ENCODE results near the gene CLPX. TPM values are rescaled to one million over a fixed set of nuclear protein-coding genes. Genes with fewer than 3 reads are reported as not detected.
A peak's percentile ranks its signal among the peaks of the same experiment; 100 is the strongest.
"Not testable (repeated sequence)": the region's sequence is repeated elsewhere in the genome, so short reads cannot be mapped to it uniquely, and the experiment has no call there.

Gene CLPX
- 42.0 and 42.2 TPM in 2 replicates for total RNA-seq
- long read RNA-seq, full-length matches to known transcripts, result 31 of 74 reads
- long read RNA-seq, partial matches to known transcripts, result 37 of 74 reads
- long read RNA-seq, other reads (novel, unspliced or antisense), result 6 of 74 reads

GRCh38 chr15:65184868-65185717 lies at the start of gene CLPX:
CLPX (minus strand) TSS chr15:65185342; CDS start chr15:65185153, 189 bp downstream.
- Mint-ChIP-seq H3K4me3 (peak within 1 kb of the TSS; percentile 97), H3K4me1 (peaks cover 31% of the 10 kb centered on the region), H3K27ac (ENCODE audit: unreplicated experiment) (peak within 1 kb of the TSS; percentile 95), H3K27me3 (ENCODE audit: low read depth) (no peaks in the 10 kb centered on the region), H3K9me3 (no peaks in the 10 kb centered on the region), H3K36me3 (ENCODE audit: low read depth) (no peaks in the 10 kb centered on the region)
- peak; percentile 72 for DNase-seq (ENCODE audit: low read depth, low spot score)
- TF ChIP-seq CTCF (conservative IDR thresholded peaks at IDR 0.05), result no peak

- TF ChIP-seq CTCF (conservative IDR thresholded peaks at IDR 0.05), result no peak
- no peak overlapping the region for H3K27ac Mint-ChIP-seq (ENCODE audit: unreplicated experiment)
- no peaks in the 10 kb centered on the region for H3K27me3 Mint-ChIP-seq (ENCODE audit: low read depth)
- no peaks in the 10 kb centered on the region for H3K4me1 Mint-ChIP-seq
- H3K36me3 Mint-ChIP-seq (ENCODE audit: low read depth), result no peaks in the 10 kb centered on the region
- DNase-seq (ENCODE audit: low read depth, low spot score), result no peak
- H3K4me3 Mint-ChIP-seq, result no peak overlapping the region
- no peaks in the 10 kb centered on the region for H3K9me3 Mint-ChIP-seq
These were observed 48.6 kb upstream of the CLPX start for GRCh38 chr15:65233696-65234095.

GRCh38 chr15:65232520-65232919 lies 47.4 kb upstream of the CLPX start:
- no peaks in the 10 kb centered on the region for H3K9me3 Mint-ChIP-seq
- no peak overlapping the region for H3K4me3 Mint-ChIP-seq
- no peaks in the 10 kb centered on the region for H3K27me3 Mint-ChIP-seq (ENCODE audit: low read depth)
- no peak overlapping the region for H3K27ac Mint-ChIP-seq (ENCODE audit: unreplicated experiment)
- no peaks in the 10 kb centered on the region for H3K4me1 Mint-ChIP-seq
- no peak for TF ChIP-seq CTCF (conservative IDR thresholded peaks at IDR 0.05)
- no peaks in the 10 kb centered on the region for H3K36me3 Mint-ChIP-seq (ENCODE audit: low read depth)
- DNase-seq (ENCODE audit: low read depth, low spot score), result no peak

GRCh38 chr15:65231306-65231705 lies 46.2 kb upstream of the CLPX start:
- Mint-ChIP-seq H3K27me3 (ENCODE audit: low read depth) (no peaks in the 10 kb centered on the region), H3K9me3 (no peaks in the 10 kb centered on the region), H3K27ac (ENCODE audit: unreplicated experiment) (no peak overlapping the region), H3K4me1 (no peaks in the 10 kb centered on the region), H3K4me3 (no peak overlapping the region), H3K36me3 (ENCODE audit: low read depth) (no peaks in the 10 kb centered on the region)
- no peak for TF ChIP-seq CTCF (conservative IDR thresholded peaks at IDR 0.05)
- DNase-seq (ENCODE audit: low read depth, low spot score), result no peak

GRCh38 chr15:65226901-65227300 lies 41.8 kb upstream of the CLPX start:
- not testable (repeated sequence) for DNase-seq (ENCODE audit: low read depth, low spot score); H3K4me1 Mint-ChIP-seq; H3K4me3 Mint-ChIP-seq; H3K9me3 Mint-ChIP-seq; H3K27ac Mint-ChIP-seq (ENCODE audit: unreplicated experiment); H3K36me3 Mint-ChIP-seq (ENCODE audit: low read depth); H3K27me3 Mint-ChIP-seq (ENCODE audit: low read depth)

GRCh38 chr15:65226221-65226620 lies 41.1 kb upstream of the CLPX start:
- DNase-seq (ENCODE audit: low read depth, low spot score), result no peak
- no peak for TF ChIP-seq CTCF (conservative IDR thresholded peaks at IDR 0.05)
- Mint-ChIP-seq H3K36me3 (ENCODE audit: low read depth) (no peaks in the 10 kb centered on the region), H3K4me1 (peaks cover 4% of the 10 kb centered on the region), H3K4me3 (no peak overlapping the region), H3K9me3 (no peaks in the 10 kb centered on the region), H3K27ac (ENCODE audit: unreplicated experiment) (no peak overlapping the region), H3K27me3 (ENCODE audit: low read depth) (no peaks in the 10 kb centered on the region)

All from neural crest cell (in vitro differentiated cells).